Middle frontal gyrus (tissue), 1 donor: ENCODE results near the gene AMOTL1.
"Not testable (repeated sequence)": the region's sequence is repeated elsewhere in the genome, so short reads cannot be mapped to it uniquely, and the experiment has no call there.

ENCODE experiments used
- DNase-seq: peaks from one replicate; pipeline ENCODE4 v3.0.0-alpha.2; 2015; ENCODE audit warnings: low spot score; ENCODE audit errors: extremely low spot score

The AMOTL1 gene

DNA sequence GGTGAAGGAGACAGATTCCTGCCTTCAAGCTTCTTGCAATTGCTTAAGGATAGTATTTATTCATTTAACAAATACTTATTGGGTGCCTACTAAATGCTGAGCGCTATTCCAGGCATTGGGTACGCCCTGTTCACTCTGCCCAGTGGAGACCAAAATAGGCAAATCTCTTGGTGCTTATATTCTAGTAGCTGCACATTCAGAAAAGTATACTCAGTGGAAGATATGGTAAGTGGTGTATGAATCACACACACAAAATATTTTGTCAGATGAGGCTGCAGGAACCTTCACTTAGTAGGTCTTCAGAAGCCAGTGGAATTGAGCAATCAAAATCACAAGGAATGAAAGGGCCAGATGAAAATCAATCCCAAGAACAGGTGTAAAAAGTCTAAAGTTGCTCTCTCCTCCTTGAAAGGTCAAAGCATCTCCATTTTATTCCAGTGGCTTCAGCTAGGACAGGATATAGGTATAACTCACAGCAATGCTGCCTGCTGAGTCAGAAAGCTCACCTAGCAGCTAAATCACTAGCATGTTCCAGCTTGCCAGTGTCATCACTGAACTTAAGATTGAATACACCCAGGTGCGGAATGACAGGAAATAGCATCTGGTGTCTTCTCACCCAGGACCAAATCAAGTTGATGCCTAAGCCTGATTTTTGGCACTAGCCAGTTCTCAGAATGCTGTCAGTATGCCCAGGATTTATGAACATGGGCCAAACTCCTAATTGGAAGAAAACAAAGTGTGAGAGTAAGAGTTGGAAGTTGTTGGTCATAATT lies 83.9 kb downstream of the AMOTL1 start:
- DNase-seq = no peak

DNA sequence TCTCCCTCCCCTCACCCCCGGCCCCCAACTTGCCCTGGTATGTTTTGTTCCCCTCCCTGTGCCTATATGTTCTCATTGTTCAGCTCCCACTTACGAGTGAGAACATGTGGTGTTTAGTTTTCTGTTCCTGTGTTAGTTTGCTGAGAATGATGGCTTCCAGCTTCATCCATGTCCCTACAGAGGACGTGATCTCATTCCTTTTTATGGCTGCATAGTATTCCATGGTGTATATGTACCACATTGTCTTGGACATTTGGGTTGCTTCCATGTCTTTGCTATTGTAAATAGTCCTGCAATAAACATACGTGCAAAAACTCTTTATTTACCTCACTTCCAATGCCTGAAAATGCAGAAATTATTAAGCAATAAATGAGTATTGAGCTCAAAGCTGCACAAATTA lies 85.1 kb downstream of the AMOTL1 start:
- not testable (repeated sequence) for DNase-seq

DNA sequence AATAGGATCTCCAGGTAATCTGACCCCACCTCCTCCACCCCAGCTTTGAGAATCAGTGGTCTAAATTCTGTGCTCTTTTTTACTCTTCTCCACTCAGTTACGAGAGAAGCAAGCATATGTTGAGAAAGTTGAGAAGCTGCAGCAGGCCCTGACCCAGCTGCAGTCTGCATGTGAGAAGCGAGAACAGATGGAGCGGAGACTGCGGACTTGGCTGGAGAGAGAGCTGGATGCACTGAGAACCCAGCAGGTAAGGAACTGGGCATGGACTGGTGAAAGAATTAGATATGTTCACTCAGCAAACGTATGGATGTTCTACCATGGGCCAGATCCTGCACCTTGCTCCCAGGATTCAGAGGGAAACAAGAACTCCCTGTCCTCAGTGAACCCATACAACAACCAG lies 85.7 kb downstream of the AMOTL1 start:
- no peak for DNase-seq

DNA sequence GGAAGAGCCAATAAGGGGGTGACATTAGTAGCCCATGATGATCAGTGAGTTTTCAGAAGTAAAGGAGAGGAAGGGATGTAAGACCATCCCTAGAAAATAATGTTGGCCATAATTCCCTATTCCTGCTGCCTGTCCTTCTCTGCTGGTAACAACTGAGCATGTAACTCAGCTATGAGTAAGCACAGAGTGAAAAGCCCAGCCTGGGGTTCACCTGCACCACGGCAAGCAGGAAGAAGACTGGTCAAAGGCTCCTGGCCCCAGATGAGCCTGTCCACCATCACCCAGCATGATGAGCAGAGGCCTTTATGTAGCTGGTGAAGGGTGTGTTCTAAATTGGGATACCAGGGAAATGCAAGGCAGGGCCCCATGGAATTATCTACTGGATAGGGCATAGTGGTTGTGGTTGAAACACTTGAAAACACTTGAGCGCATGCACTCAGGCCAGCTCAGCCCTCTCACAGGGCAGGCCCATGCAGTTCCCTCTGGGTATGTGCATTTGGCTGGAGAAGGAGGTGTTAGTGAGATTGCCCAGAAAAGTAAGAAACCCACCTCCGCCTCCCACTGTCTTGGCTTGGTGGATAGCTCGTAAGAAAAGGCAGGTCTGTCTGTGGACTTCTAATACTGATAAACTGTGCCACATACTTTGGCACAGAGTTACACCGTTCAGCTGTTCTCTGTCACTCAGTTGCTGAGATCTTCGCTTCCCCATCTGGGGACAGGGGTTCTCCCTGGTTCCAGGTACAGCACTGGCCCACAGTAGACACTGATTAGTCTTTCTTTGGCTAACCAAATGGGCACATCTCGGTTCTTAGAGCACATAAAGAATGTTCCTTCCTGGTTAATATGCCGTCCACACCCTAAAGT lies 86.8 kb downstream of the AMOTL1 start:
- DNase-seq = no peak

DNA sequence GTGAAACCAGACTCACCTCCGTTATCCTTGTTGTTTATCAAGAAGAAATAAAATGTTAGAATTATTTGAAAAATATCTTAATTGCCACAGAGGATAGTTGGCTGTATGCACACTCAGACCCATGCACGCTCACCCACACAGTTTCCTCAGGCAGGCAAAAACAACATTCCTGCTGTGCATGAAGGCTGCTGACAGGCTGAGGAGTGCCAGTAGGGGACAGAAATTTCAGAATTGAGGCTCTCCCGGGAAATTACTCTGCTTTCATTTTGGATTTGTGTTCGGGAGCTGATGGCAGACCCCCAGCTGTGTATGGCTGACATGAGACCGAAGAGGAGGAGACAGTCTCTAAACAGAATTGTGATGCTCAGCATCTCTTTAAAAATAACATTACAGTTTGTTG lies 87.5 kb downstream of the AMOTL1 start:
- no peak for DNase-seq

DNA sequence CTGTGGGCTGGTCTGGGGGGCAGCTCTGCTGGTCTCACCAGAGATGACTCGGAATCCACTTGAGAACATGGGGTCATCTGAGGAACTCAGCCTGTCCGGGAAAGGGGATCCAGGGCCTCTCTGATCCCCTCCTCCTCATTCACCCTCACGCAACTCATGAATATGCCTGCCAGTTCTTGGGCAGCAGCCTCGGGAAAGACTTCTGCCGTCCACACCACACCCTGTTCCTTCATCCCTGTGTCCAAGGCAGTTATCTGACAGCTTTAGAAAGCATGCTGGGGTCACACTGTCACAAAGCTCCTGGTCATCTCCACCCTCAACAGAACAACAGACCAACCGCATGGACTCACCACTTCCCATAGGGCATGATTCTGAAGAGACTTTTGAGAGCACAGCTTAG lies 88.3 kb downstream of the AMOTL1 start:
- no peak for DNase-seq

DNA sequence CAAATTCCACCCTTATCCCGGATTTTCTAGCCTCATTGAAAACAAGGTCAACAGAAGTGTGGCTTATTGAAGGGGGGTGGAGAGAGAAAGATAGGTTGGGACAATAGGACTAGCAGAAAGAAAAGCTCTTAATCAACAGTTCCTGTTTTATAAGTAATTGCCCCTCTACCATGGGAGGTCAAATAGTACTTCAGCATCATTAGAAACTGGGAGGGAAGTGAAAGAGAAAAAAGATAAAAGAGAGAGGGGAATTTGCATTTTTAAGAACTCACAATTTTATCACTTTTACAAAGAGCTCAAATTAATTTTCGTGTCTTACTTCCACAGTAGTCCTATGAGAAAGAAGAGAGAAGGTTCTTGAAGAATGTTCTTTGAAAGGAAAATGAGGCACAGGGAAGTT lies 89.2 kb downstream of the AMOTL1 start:
- DNase-seq = no peak

DNA sequence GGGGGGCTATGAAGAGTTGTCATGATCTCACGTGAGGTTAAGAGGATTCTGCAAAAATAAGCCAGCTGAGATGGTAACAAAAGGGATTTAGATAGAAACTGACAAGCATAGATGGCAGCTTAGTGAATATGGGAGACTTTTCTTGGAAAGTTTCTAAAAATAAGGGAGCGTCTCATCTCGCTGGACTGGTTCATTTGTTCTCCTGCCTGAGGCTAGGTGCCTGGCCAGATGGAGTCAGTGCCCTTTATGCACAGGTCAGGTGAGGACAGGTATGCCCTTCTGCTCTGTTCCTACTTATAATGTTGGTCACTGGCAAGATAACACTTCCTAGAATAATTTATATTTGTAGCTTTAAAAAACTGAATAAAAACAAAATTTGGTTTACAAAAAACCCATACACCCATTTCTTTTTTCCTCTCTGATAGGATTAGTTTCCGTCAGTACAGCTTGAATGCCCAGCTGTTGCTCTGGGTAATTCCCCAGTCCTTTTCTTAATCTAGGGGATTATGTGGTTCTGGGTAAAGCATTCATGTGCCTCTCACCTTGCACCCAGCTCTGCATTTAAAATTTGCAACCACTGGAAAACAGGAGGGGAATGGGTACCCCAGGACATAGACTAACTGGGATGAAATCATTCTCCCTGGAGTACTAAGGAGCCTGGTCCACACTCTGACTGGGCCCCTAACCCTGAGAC lies 90.0 kb downstream of the AMOTL1 start:
- DNase-seq = no peak

DNA sequence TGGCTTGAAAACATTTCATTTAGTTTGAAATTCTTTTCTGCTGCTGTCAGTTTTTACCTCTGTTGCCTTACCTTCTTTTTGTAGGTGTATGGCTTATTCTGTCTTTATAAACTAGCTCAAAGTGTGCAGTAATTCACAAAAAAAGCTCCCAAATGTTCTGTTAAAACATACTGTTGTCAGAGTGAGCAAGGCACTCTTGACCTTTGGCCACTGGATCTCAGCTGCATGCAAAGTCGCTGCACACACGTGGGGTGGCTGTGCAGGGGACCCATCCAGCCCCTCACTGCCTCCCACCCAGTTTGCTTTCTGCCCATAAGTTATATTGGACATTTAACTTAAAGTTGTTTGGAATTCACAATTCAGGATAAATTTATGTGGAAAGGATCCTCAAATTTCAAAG lies 92.2 kb downstream of the AMOTL1 start:
- DNase-seq = no peak

DNA sequence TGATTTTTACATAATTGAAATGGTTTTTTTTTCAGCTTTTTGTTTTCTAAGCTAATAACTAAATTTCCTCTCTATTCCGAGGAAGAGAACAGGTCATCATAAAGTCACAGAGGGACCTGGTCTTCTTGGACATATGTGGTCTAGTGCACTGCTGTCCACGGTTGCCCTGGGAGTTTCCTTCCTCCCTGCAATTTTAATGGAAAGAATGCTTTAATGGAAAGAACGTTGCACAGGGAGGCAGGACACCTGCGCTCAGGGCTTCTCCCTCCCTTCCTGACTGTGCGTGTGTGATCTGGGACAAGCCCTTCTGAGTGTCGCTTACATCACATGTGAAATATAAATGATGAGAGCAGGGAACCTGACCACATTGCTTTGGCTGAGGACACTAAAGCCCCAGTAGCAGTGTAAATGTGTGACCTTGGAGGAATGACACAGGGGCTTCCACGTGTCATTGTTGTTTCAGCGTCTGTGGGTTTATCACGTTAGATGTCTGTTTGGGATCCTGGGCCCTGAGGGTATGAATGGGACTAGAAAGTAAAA lies 93.2 kb downstream of the AMOTL1 start:
- no peak for DNase-seq

DNA sequence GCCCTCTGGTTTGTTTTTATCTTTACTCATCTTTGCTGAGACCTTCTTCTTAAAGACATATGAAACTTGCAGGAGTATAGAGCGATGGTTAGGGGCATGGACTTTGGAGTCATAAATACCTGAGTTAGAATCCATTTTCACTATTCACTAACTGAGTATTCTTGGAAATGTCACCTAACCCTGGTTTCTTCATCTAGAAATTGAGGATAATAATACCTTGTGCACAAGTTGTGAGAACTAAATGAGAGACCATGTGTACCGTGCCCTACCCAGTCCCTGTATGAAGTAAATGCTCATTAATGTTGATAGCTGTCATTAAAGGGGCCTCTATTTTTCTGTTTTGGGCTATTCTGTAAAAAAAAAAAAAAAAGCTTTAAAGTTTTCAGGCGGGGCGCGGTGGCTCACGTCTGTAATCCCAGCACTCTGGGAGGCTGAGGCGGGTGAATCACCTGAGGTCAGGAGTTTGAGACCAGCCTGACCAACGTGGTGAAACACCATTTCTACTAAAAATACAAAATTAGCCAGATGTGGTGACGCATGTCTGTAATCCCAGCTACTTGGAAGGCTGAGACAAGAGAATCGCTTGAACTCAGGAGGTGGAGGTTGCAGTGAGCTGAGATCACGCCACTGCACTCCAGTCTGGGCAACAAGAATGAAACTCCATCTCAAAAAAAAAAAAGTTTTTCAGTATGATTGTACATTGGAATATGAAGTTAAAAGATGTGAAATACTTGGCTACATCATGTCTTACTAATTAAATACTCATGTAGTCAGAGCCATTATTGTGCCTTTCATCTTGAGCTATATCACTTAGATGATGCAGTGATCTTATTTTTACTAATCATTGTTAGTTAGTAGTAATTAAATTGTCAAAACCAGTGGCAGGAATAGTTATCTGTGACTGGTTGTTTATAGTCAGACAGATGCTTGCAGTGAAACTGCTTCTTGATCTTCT lies 95.0 kb downstream of the AMOTL1 start:
- DNase-seq = no peak

DNA sequence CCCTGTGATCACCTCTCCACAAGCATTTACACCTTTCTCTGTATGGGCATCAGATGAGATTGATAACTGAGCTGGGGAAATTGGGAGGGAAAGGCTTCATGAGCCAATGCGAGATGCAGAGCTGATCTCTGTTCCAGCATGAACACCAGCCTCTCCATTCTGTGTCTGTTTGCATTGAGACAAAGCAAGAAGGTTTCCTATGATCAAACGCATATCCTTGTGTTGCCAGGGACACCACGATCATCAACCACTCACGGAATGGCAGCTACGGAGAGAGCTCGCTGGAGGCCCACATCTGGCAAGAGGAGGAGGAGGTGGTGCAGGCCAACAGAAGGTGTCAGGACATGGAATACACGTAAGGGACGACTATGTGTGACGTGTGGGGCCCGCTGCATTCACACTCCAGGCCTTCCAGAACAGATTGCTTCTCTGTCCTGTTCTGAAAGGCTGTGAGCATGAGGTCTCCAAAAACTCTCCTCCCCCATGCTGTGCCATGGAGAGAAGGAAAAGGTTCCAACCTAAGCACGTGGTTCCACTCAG lies 96.4 kb downstream of the AMOTL1 start:
- DNase-seq = no peak

DNA sequence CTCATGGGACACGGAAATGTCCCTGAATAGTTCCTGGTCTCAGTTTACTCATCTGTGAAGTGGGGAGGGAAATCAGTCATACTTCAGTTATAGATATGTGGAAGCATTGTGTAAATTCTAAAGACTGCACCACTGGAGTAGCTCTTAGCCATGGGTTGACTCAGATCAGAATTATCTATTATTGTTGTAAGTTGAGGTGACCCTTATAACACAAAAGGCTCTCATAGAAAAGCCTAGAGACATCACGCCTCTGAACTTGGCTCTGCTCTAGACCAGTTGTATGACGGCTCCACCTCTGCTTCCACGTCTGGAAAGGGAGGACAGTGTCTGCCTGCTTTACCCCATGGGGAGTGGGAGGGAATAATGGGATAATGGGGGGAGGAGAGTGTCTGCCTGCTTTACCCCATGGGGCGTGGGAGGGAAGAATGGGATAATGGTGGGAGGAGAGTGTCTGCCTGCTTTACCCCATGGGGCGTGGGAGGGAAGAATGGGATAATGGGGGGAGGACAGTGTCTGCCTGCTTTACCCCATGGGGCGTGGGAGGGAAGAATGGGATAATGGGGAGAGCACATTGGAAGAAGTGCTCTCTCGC lies 98.2 kb downstream of the AMOTL1 start:
- DNase-seq = no peak

DNA sequence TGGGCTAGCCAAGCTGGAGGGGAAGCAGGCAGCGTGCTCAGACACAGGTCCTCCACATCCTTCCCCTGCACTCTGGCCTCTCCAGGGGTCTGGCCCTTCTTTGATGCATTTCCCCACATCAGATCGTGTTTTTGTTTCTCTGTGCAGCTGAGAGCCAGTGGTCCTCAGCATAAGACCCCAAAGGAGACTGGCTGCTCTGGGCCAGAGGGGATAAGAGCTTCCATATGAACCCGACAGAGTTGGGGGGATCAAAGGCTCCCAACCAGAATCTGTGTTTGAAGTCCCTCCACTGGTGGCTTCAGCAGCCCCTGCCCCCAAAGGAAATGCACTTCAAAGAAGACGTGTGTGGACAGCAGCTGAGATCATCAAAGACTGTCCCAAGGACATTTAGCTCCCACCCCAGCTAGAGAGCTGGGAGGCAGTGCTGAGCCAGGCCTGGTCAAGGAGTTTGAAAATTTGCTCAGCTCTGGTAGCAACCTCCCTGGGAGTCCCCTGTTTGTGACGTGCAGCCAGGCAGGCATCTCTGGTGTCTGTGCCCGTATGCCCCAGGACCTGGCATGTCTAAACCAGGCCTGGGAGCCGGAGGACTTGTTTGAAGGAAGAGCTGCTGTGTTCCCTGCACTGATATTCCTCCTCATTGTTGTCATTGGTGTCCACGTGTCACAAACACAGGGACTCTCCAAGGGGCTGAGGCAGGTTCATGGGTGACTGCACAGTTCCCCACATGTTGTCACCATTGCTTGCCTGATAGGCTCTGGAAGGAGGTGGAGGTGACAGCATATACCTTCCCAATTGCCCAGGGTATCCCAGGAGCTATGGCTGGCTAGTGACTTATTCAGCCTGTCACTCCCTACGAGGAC lies 99.0 kb downstream of the AMOTL1 start:
- DNase-seq = no peak

DNA sequence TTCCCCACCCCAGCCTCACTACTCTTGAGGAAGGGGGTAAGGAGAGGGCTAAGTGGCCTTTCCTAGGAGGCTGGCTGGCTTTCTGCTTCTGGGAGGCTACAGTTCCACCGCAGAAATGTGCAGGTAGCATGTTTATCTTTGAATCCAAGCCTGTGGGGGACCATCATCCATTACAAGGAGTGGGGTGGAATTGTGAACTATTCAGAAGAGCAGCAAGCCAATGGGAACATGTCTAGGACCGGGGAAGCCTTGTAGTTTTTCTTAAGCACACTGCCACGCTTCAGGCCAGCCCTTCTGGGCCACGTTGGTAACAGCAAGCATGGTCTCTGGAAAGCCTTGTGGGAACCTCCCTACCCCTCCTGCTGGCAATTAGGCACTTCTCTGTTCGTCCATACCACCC lies 100.3 kb downstream of the AMOTL1 start:
- no peak for DNase-seq

DNA sequence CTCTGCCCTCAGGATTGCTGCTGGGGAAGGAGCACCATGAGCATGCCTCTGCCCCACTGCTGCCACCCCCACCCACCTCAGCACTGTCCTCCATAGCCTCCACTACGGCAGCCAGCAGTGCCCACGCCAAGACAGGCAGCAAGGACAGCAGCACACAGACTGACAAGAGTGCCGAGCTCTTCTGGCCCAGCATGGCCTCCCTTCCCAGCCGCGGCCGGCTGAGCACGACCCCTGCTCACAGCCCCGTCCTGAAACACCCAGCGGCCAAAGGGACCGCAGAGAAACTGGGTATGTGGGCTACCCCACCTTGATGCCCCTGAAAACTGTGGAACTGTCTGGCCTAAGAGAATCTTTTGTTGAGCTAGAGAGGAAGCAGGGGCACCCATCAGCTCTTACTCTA lies 101.0 kb downstream of the AMOTL1 start:
- no peak for DNase-seq

DNA sequence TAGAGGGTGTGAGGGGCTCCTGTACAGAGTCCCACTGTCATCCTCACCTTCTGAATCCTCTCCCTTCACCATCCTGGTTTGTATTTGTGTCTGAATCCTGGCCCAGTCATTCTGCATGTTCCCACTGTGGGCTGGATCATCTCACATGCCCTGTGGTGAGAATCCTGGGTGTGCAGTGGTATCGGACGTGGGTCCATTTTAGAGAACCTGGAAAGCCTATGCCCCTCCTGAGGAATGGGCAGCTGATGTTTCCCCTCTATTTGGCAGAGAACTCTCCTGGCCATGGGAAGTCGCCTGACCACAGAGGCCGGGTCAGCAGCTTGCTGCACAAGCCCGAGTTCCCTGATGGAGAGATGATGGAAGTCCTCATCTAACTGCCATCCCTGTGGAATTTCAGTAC lies 102.3 kb downstream of the AMOTL1 start:
- DNase-seq = no peak

DNA sequence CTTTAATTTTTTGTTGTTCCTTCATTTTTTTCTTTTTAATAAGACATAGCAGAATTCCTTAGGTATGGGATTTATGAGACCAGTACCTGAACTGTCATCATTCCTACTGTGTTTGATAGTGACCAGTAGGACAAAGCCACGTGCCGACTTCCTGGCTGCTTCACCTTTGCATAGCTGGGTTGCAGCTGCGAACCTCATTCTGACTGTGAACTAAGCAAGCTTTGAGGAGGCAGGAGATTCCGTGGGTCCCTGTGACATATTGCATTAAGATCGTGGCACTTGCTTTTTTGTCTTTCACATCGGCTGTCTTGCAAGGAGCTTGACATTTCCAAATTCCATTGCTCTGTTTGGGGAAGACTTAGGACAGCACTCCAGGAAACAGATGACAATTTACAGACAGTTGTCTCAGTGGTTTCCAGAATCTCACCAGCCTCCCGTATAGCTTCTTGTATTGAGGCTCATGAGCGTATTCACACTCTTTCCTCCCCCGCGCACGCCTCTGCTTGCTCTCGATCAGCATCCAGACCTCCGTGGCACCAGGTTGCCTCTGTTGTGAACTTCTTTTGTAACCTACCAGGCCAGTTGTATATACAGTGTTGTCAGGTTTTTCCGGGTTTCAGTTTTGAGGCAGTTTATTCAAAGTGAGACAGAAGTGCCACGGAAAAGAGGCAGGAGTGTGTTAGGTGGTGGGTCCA lies 103.5 kb downstream of the AMOTL1 start:
- no peak for DNase-seq
